ENCODE measurements around the gene DOC2A. TPM values are rescaled to one million over a fixed set of nuclear protein-coding genes. Genes with fewer than 3 reads are reported as not detected.

The DOC2A gene
- total RNA-seq, 1 donor from 2014 or later: 6.9 TPM

GRCh38 chr16:30009085-30009862 lies 1.6 kb downstream of the DOC2A start:
- Mint-ChIP-seq H3K27me3 (peaks cover 29% of the 10 kb centered on the region), H3K27ac (no peak overlapping the region), H3K9me3 (no peaks in the 10 kb centered on the region), H3K4me3 (peak overlapping the region; percentile 76), H3K36me3 (no peaks in the 10 kb centered on the region), H3K4me1 (ENCODE audit: unreplicated experiment) (peaks cover 4% of the 10 kb centered on the region)
- no peak for TF ChIP-seq CTCF (conservative IDR thresholded peaks at IDR 0.05)
- DNase-seq (ENCODE audit: extremely low spot score, unreplicated experiment): no peak

GRCh38 chr16:30007378-30007895 lies 3.4 kb downstream of the DOC2A start:
- Mint-ChIP-seq H3K4me3 (no peak overlapping the region), H3K36me3 (no peaks in the 10 kb centered on the region), H3K9me3 (no peaks in the 10 kb centered on the region), H3K27ac (no peak overlapping the region), H3K4me1 (ENCODE audit: unreplicated experiment) (peaks cover 4% of the 10 kb centered on the region), H3K27me3 (peaks cover 29% of the 10 kb centered on the region)
- no peak for DNase-seq (ENCODE audit: extremely low spot score, unreplicated experiment)
- no peak for TF ChIP-seq CTCF (conservative IDR thresholded peaks at IDR 0.05)

GRCh38 chr16:30006659-30007377 lies 4.0 kb downstream of the DOC2A start:
- H3K4me3 Mint-ChIP-seq: no peak overlapping the region
- no peak overlapping the region for H3K27ac Mint-ChIP-seq
- H3K27me3 Mint-ChIP-seq: peaks cover 23% of the 10 kb centered on the region
- H3K4me1 Mint-ChIP-seq (ENCODE audit: unreplicated experiment): peaks cover under 1% of the 10 kb centered on the region
- no peak for DNase-seq (ENCODE audit: extremely low spot score, unreplicated experiment)
- no peaks in the 10 kb centered on the region for H3K36me3 Mint-ChIP-seq
- no peaks in the 10 kb centered on the region for H3K9me3 Mint-ChIP-seq
- TF ChIP-seq CTCF (conservative IDR thresholded peaks at IDR 0.05): no peak

GRCh38 chr16:30006095-30006473 lies 4.7 kb downstream of the DOC2A start:
- Mint-ChIP-seq H3K9me3 (no peaks in the 10 kb centered on the region), H3K27ac (no peak overlapping the region), H3K36me3 (no peaks in the 10 kb centered on the region), H3K4me3 (no peak overlapping the region), H3K4me1 (ENCODE audit: unreplicated experiment) (no peaks in the 10 kb centered on the region), H3K27me3 (peaks cover 22% of the 10 kb centered on the region)
- TF ChIP-seq CTCF (conservative IDR thresholded peaks at IDR 0.05): no peak
- DNase-seq (ENCODE audit: extremely low spot score, unreplicated experiment): no peak

- TF ChIP-seq CTCF (conservative IDR thresholded peaks at IDR 0.05): peak; percentile 89
- Mint-ChIP-seq H3K9me3 (no peaks in the 10 kb centered on the region), H3K4me3 (no peak overlapping the region), H3K27me3 (peaks cover 20% of the 10 kb centered on the region), H3K36me3 (no peaks in the 10 kb centered on the region), H3K4me1 (ENCODE audit: unreplicated experiment) (no peaks in the 10 kb centered on the region), H3K27ac (no peak overlapping the region)
- DNase-seq (ENCODE audit: extremely low spot score, unreplicated experiment): no peak
These were observed 5.3 kb downstream of the DOC2A start for GRCh38 chr16:30005341-30006094.

All from type B pancreatic cell (in vitro differentiated cells).